Bronchial epithelial cell (primary cell): ENCODE data around the gene SLC9A9. TPM values are rescaled to one million over a fixed set of nuclear protein-coding genes. Genes with fewer than 3 reads are reported as not detected.

ENCODE experiments used
- DNase-seq: peaks from one replicate; pipeline ENCODE4 v3.0.0-alpha.2; 2010; ENCODE audit warnings: low read depth
- FAIRE-seq: peaks from 2 replicates; lab custom pipeline; 2011; peaks lifted over from hg19 to GRCh38; lab: Jason Lieb, UNC
- H3K27me3 ChIP-seq: 2 replicates; pipeline ENCODE4 v1.5.1; 2011; ENCODE audit warnings: low read length; ENCODE audit not compliant: control insufficient read depth, insufficient read depth
- H3K36me3 ChIP-seq: 2 replicates; pipeline ENCODE4 v1.5.1; 2011; ENCODE audit warnings: low read length; ENCODE audit not compliant: control insufficient read depth, insufficient read depth
- H3K4me3 ChIP-seq: 2 replicates; pipeline ENCODE4 v1.5.1; 2011; ENCODE audit warnings: mild to moderate bottlenecking, low read depth, low read length, control low read depth
- CTCF ChIP-seq: IDR thresholded peaks from 2 replicates; pipeline ENCODE4 v1.5.1; 2011; ENCODE audit warnings: mild to moderate bottlenecking, moderate library complexity, low read length, control low read depth, inconsistent platforms; ENCODE audit not compliant: insufficient read depth, severe bottlenecking
- total RNA-seq: library from RNA; depleted of rRNA; stranded (reverse); fragments of >200 nt; gene quantifications from 2 replicates; pipeline ENCODE4 v1.2.1, GENCODE V29; 2014

SLC9A9 gene
- total RNA-seq, 1 donor from 2014 or later = 1.3 TPM

GRCh38 chr3:143486611-143487010 lies 361.7 kb downstream of the SLC9A9 start:
- TF ChIP-seq CTCF = no peak
- Histone ChIP-seq H3K36me3 (no peaks in the 10 kb centered on the region), H3K27me3 (no peaks in the 10 kb centered on the region), H3K4me3 (no peak overlapping the region)
- FAIRE-seq = no peak
- DNase-seq = no peak

GRCh38 chr3:143484846-143485512 lies 363.3 kb downstream of the SLC9A9 start:
- FAIRE-seq (no peak), DNase-seq (no peak)
- Histone ChIP-seq H3K36me3 (no peaks in the 10 kb centered on the region), H3K4me3 (no peak overlapping the region), H3K27me3 (no peaks in the 10 kb centered on the region)
- no peak for TF ChIP-seq CTCF

GRCh38 chr3:143483214-143483613 lies 365.1 kb downstream of the SLC9A9 start:
- no peak for TF ChIP-seq CTCF
- DNase-seq (no peak), FAIRE-seq (no peak)
- Histone ChIP-seq H3K27me3 (no peaks in the 10 kb centered on the region), H3K4me3 (no peak overlapping the region), H3K36me3 (no peaks in the 10 kb centered on the region)

GRCh38 chr3:143482106-143483088 lies 365.9 kb downstream of the SLC9A9 start:
- no peaks in the 10 kb centered on the region for H3K36me3 ChIP-seq
- FAIRE-seq (no peak), DNase-seq (peak; percentile 5)
- H3K4me3 ChIP-seq = no peak overlapping the region
- no peaks in the 10 kb centered on the region for H3K27me3 ChIP-seq
- TF ChIP-seq CTCF = no peak

DNA sequence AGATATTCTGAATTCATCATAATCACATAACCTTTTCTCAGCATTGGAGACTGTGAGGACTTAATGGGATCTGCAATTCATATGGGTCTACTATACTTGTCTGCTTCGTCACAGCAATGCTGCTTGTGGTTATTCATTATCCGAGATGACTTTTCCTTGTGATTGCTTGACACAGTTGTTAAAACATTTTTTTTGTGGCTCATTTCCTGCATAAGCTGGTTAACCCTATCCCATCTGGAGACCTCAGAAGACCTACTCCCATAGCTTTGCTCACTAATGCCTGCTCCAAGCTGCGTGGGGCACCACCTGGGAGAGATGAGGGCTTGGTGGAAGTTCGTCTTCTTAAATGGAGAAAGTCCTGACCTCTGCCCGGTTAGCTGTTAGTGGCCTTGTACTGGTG lies 367.9 kb downstream of the SLC9A9 start:
- no peak for FAIRE-seq
- no peak for TF ChIP-seq CTCF

More for the DNA sequence above, 367.9 kb downstream of the SLC9A9 start:
- Histone ChIP-seq H3K36me3 (no peaks in the 10 kb centered on the region), H3K4me3 (no peak overlapping the region), H3K27me3 (no peaks in the 10 kb centered on the region)
- DNase-seq = peak; percentile 14
